ENCODE data around the gene SIDT2. TPM values are rescaled to one million over a fixed set of nuclear protein-coding genes. Genes with fewer than 3 reads are reported as not detected.

Gene SIDT2
- total RNA-seq, 1 experiment from 2014 or later: 20.3 TPM

DNA sequence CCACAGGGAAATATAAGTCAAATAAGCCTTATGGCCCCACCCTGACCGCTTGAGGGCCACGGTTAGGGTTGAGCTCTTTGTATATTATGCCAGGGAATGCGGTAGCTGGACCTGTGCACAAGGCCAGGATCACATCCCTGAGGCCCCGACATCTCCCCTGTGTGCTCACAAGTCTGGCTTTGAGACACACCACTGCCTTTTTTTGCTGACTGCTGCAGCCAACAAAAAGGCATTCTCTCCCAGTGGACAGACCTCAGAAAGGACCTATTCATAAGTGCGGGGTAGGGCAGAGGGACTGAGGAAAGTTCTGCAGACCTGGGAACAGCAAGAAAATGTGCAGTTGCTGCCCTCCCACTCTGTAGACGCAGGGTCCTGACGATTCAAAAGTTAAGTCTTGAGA is 3.4 kb upstream of the SIDT2 start:
- intact Hi-C loops (cut with micrococcal nuclease; ENCODE audit: unreplicated experiment): no loop called here
- H4K20me1 ChIP-seq (ENCODE audit: insufficient read depth): 0 out of 2 replicates have a peak, but pooled peaks cover 1% of the 10 kb centered on the region
- no TSS peak for BruUV-seq (replicated peaks)
- DNase-seq: no peak
- H3K9me3 ChIP-seq (ENCODE audit: insufficient read depth, low read depth): no peaks in the 10 kb centered on the region
- TF ChIP-seq, protein P1, sequence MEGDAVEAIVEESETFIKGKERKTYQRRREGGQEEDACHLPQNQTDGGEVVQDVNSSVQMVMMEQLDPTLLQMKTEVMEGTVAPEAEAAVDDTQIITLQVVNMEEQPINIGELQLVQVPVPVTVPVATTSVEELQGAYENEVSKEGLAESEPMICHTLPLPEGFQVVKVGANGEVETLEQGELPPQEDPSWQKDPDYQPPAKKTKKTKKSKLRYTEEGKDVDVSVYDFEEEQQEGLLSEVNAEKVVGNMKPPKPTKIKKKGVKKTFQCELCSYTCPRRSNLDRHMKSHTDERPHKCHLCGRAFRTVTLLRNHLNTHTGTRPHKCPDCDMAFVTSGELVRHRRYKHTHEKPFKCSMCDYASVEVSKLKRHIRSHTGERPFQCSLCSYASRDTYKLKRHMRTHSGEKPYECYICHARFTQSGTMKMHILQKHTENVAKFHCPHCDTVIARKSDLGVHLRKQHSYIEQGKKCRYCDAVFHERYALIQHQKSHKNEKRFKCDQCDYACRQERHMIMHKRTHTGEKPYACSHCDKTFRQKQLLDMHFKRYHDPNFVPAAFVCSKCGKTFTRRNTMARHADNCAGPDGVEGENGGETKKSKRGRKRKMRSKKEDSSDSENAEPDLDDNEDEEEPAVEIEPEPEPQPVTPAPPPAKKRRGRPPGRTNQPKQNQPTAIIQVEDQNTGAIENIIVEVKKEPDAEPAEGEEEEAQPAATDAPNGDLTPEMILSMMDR (conservative IDR thresholded peaks at IDR 0.05): no peak
- TF ChIP-seq EZH2 (IDR thresholded peaks at IDR 0.05; ENCODE audit: low read depth): no peak
- H3K36me3 ChIP-seq (ENCODE audit: low read depth): 0 out of 2 replicates have a peak, but pooled peaks cover 9% of the 10 kb centered on the region
- no peak overlapping the region for H3K4me3 ChIP-seq
- peaks cover 18% of the 10 kb centered on the region for H3K4me1 ChIP-seq (replicated peaks; ENCODE audit: insufficient read depth)
- CTCF ChIA-PET: no interaction called here
- H3K4me2 ChIP-seq: no peak overlapping the region
- no peaks in the 10 kb centered on the region for H3K27me3 ChIP-seq (ENCODE audit: insufficient read depth, low read depth)
- H3F3A ChIP-seq (ENCODE audit: insufficient read depth, low read depth): peaks cover 27% of the 10 kb centered on the region; the same call in 1 of the 2 replicates
- H3K27ac ChIP-seq: no peak overlapping the region
- POLR2A ChIA-PET (ENCODE audit: unreplicated experiment): interaction anchor here (0.6 kb wide), 1 partner anchor 29 kb away, joined by 4 read pairs; no protein-coding TSS in a partner anchor
- H3K9me2 ChIP-seq (ENCODE audit: insufficient read depth): no peaks in the 10 kb centered on the region
- no peaks in the 10 kb centered on the region for H3K79me2 ChIP-seq (ENCODE audit: low read depth)
- H2AFZ ChIP-seq: no peak overlapping the region

DNA sequence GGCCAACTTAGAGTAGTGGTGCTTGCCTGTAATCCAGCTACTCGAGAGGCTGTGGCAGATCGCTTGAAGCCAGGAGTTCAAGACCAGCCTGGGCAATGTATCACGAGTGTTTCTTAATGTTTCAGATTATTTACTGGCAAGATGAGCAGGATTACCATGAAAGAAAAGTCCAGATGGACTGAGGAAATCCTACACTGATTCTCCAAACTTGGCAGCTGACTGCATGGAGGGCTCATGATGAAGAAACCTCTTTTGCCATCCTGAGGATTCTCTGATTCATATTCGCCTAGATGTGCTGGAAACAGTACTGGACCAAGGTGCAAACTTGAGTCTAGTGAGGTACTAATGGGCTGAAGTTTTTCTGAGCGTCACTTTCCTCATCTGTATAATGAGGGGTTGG is 2.8 kb upstream of the SIDT2 start:
- Histone ChIP-seq H3K27me3 (ENCODE audit: insufficient read depth, low read depth) (no peaks in the 10 kb centered on the region), H3K9me2 (ENCODE audit: insufficient read depth) (no peaks in the 10 kb centered on the region), H3K4me3 (no peak overlapping the region), H4K20me1 (ENCODE audit: insufficient read depth) (no peaks in the 10 kb centered on the region), H3K36me3 (ENCODE audit: low read depth) (0 out of 2 replicates have a peak, but pooled peaks cover 8% of the 10 kb centered on the region), H2AFZ (no peak overlapping the region), H3F3A (ENCODE audit: insufficient read depth, low read depth) (peaks cover 23% of the 10 kb centered on the region; the same call in 1 of the 2 replicates), H3K9me3 (ENCODE audit: insufficient read depth, low read depth) (no peaks in the 10 kb centered on the region), H3K4me1 (replicated peaks; ENCODE audit: insufficient read depth) (peaks cover 19% of the 10 kb centered on the region), H3K79me2 (ENCODE audit: low read depth) (no peaks in the 10 kb centered on the region), H3K27ac (no peak overlapping the region), H3K4me2 (no peak overlapping the region)
- DNase-seq: no peak
- CTCF ChIA-PET: no interaction called here
- intact Hi-C loops (cut with micrococcal nuclease; ENCODE audit: unreplicated experiment): no loop called here
- POLR2A ChIA-PET (ENCODE audit: unreplicated experiment): no interaction called here
- BruUV-seq (replicated peaks): no TSS peak
- TF ChIP-seq EZH2 (IDR thresholded peaks at IDR 0.05; ENCODE audit: low read depth): no peak
- TF ChIP-seq, protein P1 (conservative IDR thresholded peaks at IDR 0.05): no peak

DNA sequence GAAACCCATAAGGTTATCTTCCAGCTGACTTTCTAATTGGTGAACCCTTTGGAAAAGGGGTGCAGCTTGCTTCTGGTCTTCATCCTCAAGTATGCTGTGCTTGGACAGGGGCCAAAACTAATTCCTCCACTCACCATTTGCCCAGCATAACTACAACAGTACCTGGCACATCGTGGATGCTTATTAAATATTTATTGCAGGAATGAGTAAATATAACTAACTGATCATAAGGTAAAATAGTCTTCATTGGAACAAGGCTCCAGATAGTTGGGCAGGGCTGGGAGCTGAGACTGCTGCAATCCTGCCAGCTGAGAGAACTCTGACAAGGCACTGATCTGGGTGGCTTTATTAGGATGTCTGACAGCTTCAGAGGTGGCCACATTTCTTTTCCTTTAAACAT is 2.4 kb upstream of the SIDT2 start:
- no peak overlapping the region for H3K4me3 ChIP-seq
- no peaks in the 10 kb centered on the region for H3K27me3 ChIP-seq (ENCODE audit: insufficient read depth, low read depth)
- ChIA-PET POLR2A (ENCODE audit: unreplicated experiment) (no interaction called here), CTCF (no interaction called here)
- H3K9me3 ChIP-seq (ENCODE audit: insufficient read depth, low read depth): no peaks in the 10 kb centered on the region
- no peaks in the 10 kb centered on the region for H3K79me2 ChIP-seq (ENCODE audit: low read depth)
- no peak overlapping the region for H3K4me2 ChIP-seq
- H3K9me2 ChIP-seq (ENCODE audit: insufficient read depth): no peaks in the 10 kb centered on the region
- peaks cover 21% of the 10 kb centered on the region; the same call in 1 of the 2 replicates for H3F3A ChIP-seq (ENCODE audit: insufficient read depth, low read depth)
- 0 out of 2 replicates have a peak, but pooled peaks cover 4% of the 10 kb centered on the region for H3K36me3 ChIP-seq (ENCODE audit: low read depth)
- H4K20me1 ChIP-seq (ENCODE audit: insufficient read depth): no peaks in the 10 kb centered on the region
- no peak overlapping the region for H3K27ac ChIP-seq
- DNase-seq: no peak
- no peak overlapping the region for H2AFZ ChIP-seq
- BruUV-seq (replicated peaks): no TSS peak
- TF ChIP-seq, protein P1 (conservative IDR thresholded peaks at IDR 0.05): no peak
- TF ChIP-seq EZH2 (IDR thresholded peaks at IDR 0.05; ENCODE audit: low read depth): no peak
- peaks cover 19% of the 10 kb centered on the region for H3K4me1 ChIP-seq (replicated peaks; ENCODE audit: insufficient read depth)
- intact Hi-C loops (cut with micrococcal nuclease; ENCODE audit: unreplicated experiment): no loop called here
